ENCODE data around the gene CKAP2L. TPM values are rescaled to one million over a fixed set of nuclear protein-coding genes. Genes with fewer than 3 reads are reported as not detected.

Gene CKAP2L
- total and polyA plus RNA-seq, 10 of the 15 experiments (the other 5 are each of a cell fraction or from before 2014, with no cell fraction given): 10.5 to 37.4 (median 20.2) TPM

GRCh38 chr2:112749755-112750559 lies 14.5 kb downstream of the CKAP2L start (continued):
- TF ChIP-seq BCLAF1 (IDR thresholded peaks at IDR 0.05): no peak
- no peak for TF ChIP-seq NFXL1 (IDR thresholded peaks at IDR 0.05; ENCODE audit: borderline replicate concordance)
- TF ChIP-seq ZBTB33 (IDR thresholded peaks at IDR 0.05): 0 out of 2 replicates have a peak, but pooled peaks have one; percentile 28
- peak; percentile 98 for TF ChIP-seq SMC3 (IDR thresholded peaks at IDR 0.05; ENCODE audit: borderline replicate concordance, low read length)
- TF ChIP-seq, protein P1, sequence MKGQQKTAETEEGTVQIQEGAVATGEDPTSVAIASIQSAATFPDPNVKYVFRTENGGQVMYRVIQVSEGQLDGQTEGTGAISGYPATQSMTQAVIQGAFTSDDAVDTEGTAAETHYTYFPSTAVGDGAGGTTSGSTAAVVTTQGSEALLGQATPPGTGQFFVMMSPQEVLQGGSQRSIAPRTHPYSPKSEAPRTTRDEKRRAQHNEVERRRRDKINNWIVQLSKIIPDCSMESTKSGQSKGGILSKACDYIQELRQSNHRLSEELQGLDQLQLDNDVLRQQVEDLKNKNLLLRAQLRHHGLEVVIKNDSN (IDR thresholded peaks at IDR 0.05; ENCODE audit: borderline replicate concordance, extremely low read length, insufficient read depth, low read depth, low read length): no peak
- TF ChIP-seq IKZF2 (IDR thresholded peaks at IDR 0.05): 0 out of 4 replicates have a peak, but pooled peaks of 1 of the 2 experiments have one; percentile 13
- TF ChIP-seq ZNF622 (IDR thresholded peaks at IDR 0.05): no peak
- no peak for TF ChIP-seq LARP7 (IDR thresholded peaks at IDR 0.05)
- TF ChIP-seq SMARCA5 (IDR thresholded peaks at IDR 0.05): peak; percentile 39; the same call in 1 of the 2 replicates
- TF ChIP-seq IRF4 (IDR thresholded peaks at IDR 0.05; ENCODE audit: low read depth, low read length): 0 out of 2 replicates have a peak, but pooled peaks have one; percentile 21
- TF ChIP-seq FOXK2 (IDR thresholded peaks at IDR 0.05): no peak
- TF ChIP-seq HDGF (IDR thresholded peaks at IDR 0.05): 0 out of 2 replicates have a peak, but pooled peaks have one; percentile 74
- peak; percentile 57; the same call in 1 of the 2 replicates for TF ChIP-seq TCF12 (IDR thresholded peaks at IDR 0.05; ENCODE audit: low read depth, low read length)
- TF ChIP-seq, protein P2, sequence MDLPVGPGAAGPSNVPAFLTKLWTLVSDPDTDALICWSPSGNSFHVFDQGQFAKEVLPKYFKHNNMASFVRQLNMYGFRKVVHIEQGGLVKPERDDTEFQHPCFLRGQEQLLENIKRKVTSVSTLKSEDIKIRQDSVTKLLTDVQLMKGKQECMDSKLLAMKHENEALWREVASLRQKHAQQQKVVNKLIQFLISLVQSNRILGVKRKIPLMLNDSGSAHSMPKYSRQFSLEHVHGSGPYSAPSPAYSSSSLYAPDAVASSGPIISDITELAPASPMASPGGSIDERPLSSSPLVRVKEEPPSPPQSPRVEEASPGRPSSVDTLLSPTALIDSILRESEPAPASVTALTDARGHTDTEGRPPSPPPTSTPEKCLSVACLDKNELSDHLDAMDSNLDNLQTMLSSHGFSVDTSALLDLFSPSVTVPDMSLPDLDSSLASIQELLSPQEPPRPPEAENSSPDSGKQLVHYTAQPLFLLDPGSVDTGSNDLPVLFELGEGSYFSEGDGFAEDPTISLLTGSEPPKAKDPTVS (IDR thresholded peaks at IDR 0.05; ENCODE audit: low read depth, low read length): no peak
- TF ChIP-seq NR2C1 (IDR thresholded peaks at IDR 0.05): no peak
- peak; percentile 98 for TF ChIP-seq RAD21 (IDR thresholded peaks at IDR 0.05; ENCODE audit: insufficient read depth, low read depth, low read length)
- TF ChIP-seq SREBF2 (IDR thresholded peaks at IDR 0.05; ENCODE audit: low read length): no peak
- TF ChIP-seq, protein P3, sequence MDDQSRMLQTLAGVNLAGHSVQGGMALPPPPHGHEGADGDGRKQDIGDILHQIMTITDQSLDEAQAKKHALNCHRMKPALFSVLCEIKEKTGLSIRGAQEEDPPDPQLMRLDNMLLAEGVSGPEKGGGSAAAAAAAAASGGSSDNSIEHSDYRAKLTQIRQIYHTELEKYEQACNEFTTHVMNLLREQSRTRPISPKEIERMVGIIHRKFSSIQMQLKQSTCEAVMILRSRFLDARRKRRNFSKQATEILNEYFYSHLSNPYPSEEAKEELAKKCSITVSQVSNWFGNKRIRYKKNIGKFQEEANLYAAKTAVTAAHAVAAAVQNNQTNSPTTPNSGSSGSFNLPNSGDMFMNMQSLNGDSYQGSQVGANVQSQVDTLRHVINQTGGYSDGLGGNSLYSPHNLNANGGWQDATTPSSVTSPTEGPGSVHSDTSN (IDR thresholded peaks at IDR 0.05; ENCODE audit: insufficient replicate concordance, low read depth, low read length): no peak
- TF ChIP-seq MEF2A (IDR thresholded peaks at IDR 0.05; ENCODE audit: insufficient read depth, low read depth, low read length): 0 out of 2 replicates have a peak, but pooled peaks have one; percentile 21
- TF ChIP-seq TCF3 (IDR thresholded peaks at IDR 0.05; ENCODE audit: borderline replicate concordance, insufficient read depth, low read depth, low read length): no peak
- no peak for TF ChIP-seq KLF5 (IDR thresholded peaks at IDR 0.05; ENCODE audit: partially characterized antibody)
- 0 out of 2 replicates have a peak, but pooled peaks have one; percentile 58 for TF ChIP-seq RCOR1 (conservative IDR thresholded peaks at IDR 0.05; ENCODE audit: low read depth, low read length)
